PC-3 (cell line): ENCODE data around the gene MIXL1.

Experiments
- CTCF ChIP-seq: fragments of 300-600 bp; sonication (generic); conservative IDR thresholded peaks from 2 replicates; pipeline ENCODE4 v1.5.1; 2017; ENCODE audit warnings: antibody characterized with exemption, low read depth, mild to moderate bottlenecking, low read length
- EZH2 ChIP-seq: fragments of 300-600 bp; sonication (generic); IDR thresholded peaks from one replicate; pipeline ENCODE4 v1.6.1; 2017; ENCODE audit warnings: antibody characterized with exemption, mild to moderate bottlenecking, low read length; ENCODE audit not compliant: unreplicated experiment
- EZH2phosphoT487 ChIP-seq: fragments of 300-600 bp; sonication (generic); IDR thresholded peaks from 2 replicates; pipeline ENCODE4 v1.6.1; 2018; ENCODE audit warnings: mild to moderate bottlenecking, antibody characterized with exemption, low read length, borderline replicate concordance

GRCh38 chr1:226204198-226204597 is 19.3 kb upstream of the MIXL1 start:
- TF ChIP-seq EZH2 (no peak), CTCF (no peak), EZH2phosphoT487 (no peak)
